ENCODE measurements around the gene BPGM.
"Not testable (repeated sequence)": the region's sequence is repeated elsewhere in the genome, so short reads cannot be mapped to it uniquely, and the experiment has no call there.

Gene BPGM

GRCh38 chr7:134660961-134661376, 14.3 kb downstream of the BPGM start:
- in situ Hi-C loops (cut with MboI; ENCODE audit: low sequenced_read_pairs, unreplicated experiment): no loop called here
- DNase-seq (ENCODE audit: low spot score): no peak
- no peak for TF ChIP-seq CTCF (IDR thresholded peaks at IDR 0.05; ENCODE audit: borderline replicate concordance, control extremely low read depth, extremely low read depth, insufficient read depth, missing control alignments)

GRCh38 chr7:134662166-134662870, 15.7 kb downstream of the BPGM start:
- DNase-seq (ENCODE audit: low spot score): no peak
- in situ Hi-C loops (cut with MboI; ENCODE audit: low sequenced_read_pairs, unreplicated experiment): no loop called here
- TF ChIP-seq CTCF (IDR thresholded peaks at IDR 0.05; ENCODE audit: borderline replicate concordance, control extremely low read depth, extremely low read depth, insufficient read depth, missing control alignments): no peak

GRCh38 chr7:134662871-134663205, 16.2 kb downstream of the BPGM start:
- in situ Hi-C loops (cut with MboI; ENCODE audit: low sequenced_read_pairs, unreplicated experiment): no loop called here

GRCh38 chr7:134665045-134665444, 18.4 kb downstream of the BPGM start:
- in situ Hi-C loops (cut with MboI; ENCODE audit: low sequenced_read_pairs, unreplicated experiment); DNase-seq (ENCODE audit: low spot score): not testable (repeated sequence)

More at GRCh38 chr7:134662871-134663205, 16.2 kb downstream of the BPGM start:
- no peak for DNase-seq (ENCODE audit: low spot score)
- no peak for TF ChIP-seq CTCF (IDR thresholded peaks at IDR 0.05; ENCODE audit: borderline replicate concordance, control extremely low read depth, extremely low read depth, insufficient read depth, missing control alignments)

- in situ Hi-C loops (cut with MboI; ENCODE audit: low sequenced_read_pairs, unreplicated experiment): no loop called here
Observed at GRCh38 chr7:134667899-134668298, 21.2 kb downstream of the BPGM start.

GRCh38 chr7:134669388-134669787, 22.7 kb downstream of the BPGM start:
- in situ Hi-C loops (cut with MboI; ENCODE audit: low sequenced_read_pairs, unreplicated experiment): no loop called here
- no peak for TF ChIP-seq CTCF (IDR thresholded peaks at IDR 0.05; ENCODE audit: borderline replicate concordance, control extremely low read depth, extremely low read depth, insufficient read depth, missing control alignments)
- no peak for DNase-seq (ENCODE audit: low spot score)

More at GRCh38 chr7:134667899-134668298, 21.2 kb downstream of the BPGM start:
- TF ChIP-seq CTCF (IDR thresholded peaks at IDR 0.05; ENCODE audit: borderline replicate concordance, control extremely low read depth, extremely low read depth, insufficient read depth, missing control alignments): no peak
- DNase-seq (ENCODE audit: low spot score): no peak

GRCh38 chr7:134669845-134670373, 23.3 kb downstream of the BPGM start:
- no peak for DNase-seq (ENCODE audit: low spot score)
- in situ Hi-C loops (cut with MboI; ENCODE audit: low sequenced_read_pairs, unreplicated experiment): no loop called here
- no peak for TF ChIP-seq CTCF (IDR thresholded peaks at IDR 0.05; ENCODE audit: borderline replicate concordance, control extremely low read depth, extremely low read depth, insufficient read depth, missing control alignments)
